ENCODE results near the gene CTRB2.

CTRB2 gene

DNA sequence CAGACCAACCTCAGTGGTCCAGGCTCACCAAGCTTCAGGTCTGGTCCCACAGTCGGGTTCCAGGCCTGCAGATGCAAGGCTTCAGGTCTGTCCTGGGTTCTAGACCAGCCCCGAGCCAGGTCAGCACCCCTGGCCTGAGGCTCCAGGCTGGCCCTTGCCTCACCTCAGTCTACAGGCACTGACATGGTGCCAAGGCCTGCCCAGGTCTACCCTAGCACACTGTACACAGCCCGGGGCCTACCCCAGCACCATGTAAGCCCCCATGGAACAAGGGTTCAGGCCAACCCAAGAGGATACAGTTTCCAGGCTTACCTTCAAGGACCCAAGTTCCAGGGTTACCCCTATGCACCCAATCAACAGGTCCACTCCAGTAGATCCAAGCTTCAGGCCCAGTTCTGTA, 31.9 kb downstream of the CTRB2 start:
- no peak for DNase-seq (ENCODE audit: low read depth in 2 of 2)

DNA sequence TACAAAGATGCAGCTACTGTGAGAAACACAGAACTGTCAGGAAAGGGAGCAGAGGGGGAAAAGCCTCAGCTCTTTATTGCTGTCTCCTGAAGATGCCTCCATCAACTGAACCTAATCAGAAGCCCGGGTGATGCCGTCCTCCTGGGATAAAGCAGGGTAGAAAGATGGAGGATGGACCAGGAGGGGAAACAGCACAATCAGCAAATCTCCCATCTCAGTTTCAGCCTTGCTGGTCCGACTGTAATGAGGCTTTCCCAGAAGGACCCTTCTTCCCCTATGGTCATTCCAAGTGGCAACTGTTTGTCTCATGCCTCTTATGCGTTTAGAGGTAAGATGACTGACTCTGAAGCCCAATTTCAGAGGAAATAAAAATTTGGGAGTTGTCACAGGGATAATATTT, 34.4 kb downstream of the CTRB2 start:
- DNase-seq (ENCODE audit: low read depth in 2 of 2): no peak

DNA sequence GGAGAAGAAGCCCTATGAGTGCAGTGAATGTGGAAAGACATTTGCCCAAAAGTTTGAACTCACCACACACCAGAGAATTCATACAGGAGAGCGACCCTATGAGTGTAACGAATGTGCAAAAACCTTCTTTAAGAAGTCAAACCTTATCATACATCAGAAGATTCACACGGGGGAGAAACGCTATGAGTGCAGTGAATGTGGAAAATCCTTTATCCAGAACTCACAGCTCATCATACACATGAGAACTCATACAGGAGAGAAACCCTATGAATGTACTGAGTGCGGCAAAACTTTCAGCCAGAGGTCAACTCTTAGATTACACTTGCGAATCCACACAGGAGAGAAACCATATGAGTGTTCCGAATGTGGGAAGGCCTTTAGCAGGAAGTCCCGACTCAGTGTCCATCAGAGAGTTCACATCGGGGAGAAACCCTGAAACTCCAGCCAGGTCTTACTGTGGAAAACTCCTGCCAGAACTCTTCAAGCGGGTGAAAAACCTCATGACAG, 37.0 kb downstream of the CTRB2 start:
- DNase-seq (ENCODE audit: low read depth in 2 of 2): no peak

DNA sequence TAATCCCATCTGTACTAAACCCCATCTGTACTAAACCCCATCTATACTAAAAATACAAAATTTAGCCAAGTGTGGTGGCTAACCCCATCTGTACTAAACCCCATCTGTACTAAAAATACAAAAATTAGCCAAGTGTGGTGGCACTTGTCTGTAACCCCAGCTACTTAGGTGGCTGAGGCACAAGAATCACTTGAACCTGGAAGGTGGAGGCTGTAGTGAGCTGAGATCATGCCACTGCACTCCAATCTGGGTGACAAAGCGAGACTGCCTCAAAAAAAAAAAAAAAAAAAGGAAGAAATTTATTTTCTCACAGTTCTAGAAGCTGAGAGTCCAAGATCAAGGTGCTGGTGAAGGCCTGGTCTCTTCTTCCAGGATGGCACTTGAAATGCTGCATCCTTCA, 46.6 kb downstream of the CTRB2 start:
- DNase-seq (ENCODE audit: low read depth in 2 of 2): no peak
